IPS DF 6.9 (cell line): ENCODE measurements around the gene ANAPC7.

Source experiments
- DNase-seq: peaks from one replicate; pipeline ENCODE4 v3.0.0-alpha.2; 2013; ENCODE audit warnings: low read depth, low spot score
- H3K27ac ChIP-seq: one replicate; pipeline ENCODE4 v1.5.1; 2013; ENCODE audit warnings: low read length, control low read depth
- H3K27me3 ChIP-seq: 2 replicates; pipeline ENCODE4 v1.6.1; 2013; ENCODE audit warnings: mild to moderate bottlenecking, low read length; ENCODE audit not compliant: control insufficient read depth, insufficient read depth
- H3K36me3 ChIP-seq: 2 replicates; pipeline ENCODE4 v1.6.1; 2013; ENCODE audit warnings: low read length; ENCODE audit not compliant: control insufficient read depth, insufficient read depth
- H3K4me1 ChIP-seq: 2 replicates; pipeline ENCODE4 v1.6.1; 2013; ENCODE audit warnings: low read length; ENCODE audit not compliant: control insufficient read depth, insufficient read depth
- H3K4me3 ChIP-seq: 2 replicates; pipeline ENCODE4 v1.5.1; 2013; ENCODE audit warnings: mild to moderate bottlenecking, low read length
- H3K9me3 ChIP-seq: 2 replicates; pipeline ENCODE4 v1.6.1; 2013; ENCODE audit warnings: low read length, inconsistent platforms; ENCODE audit not compliant: control insufficient read depth, insufficient read depth
- WGBS: extraction: QIAGEN DNeasy Blood & Tissue Kit; methylation state at CpG from one replicate; pipeline ENCODE4 v1.1.7; 2013; ENCODE audit warnings: mixed read lengths, missing lambda C conversion rate; ENCODE audit not compliant: insufficient read length, insufficient coverage; 5-methylcytosine and 5-hydroxymethylcytosine counted together

ANAPC7 gene

GRCh38 chr12:110339184-110339952, 64.1 kb downstream of the ANAPC7 start:
- no peak overlapping the region for H3K27ac ChIP-seq
- no peaks in the 10 kb centered on the region for H3K27me3 ChIP-seq

GRCh38 chr12:110338754-110339153, 64.8 kb downstream of the ANAPC7 start:
- no peaks in the 10 kb centered on the region for H3K4me1 ChIP-seq
- no peak overlapping the region for H3K4me3 ChIP-seq
- no peak for DNase-seq
- peaks cover 49% of the 10 kb centered on the region for H3K36me3 ChIP-seq
- H3K27ac ChIP-seq = no peak overlapping the region
- WGBS = no CpG with 5 or more reads among the region's 3 CpGs
- H3K9me3 ChIP-seq = no peaks in the 10 kb centered on the region
- no peaks in the 10 kb centered on the region for H3K27me3 ChIP-seq

More at GRCh38 chr12:110339184-110339952, 64.1 kb downstream of the ANAPC7 start:
- H3K4me1 ChIP-seq = no peaks in the 10 kb centered on the region
- no peak overlapping the region for H3K4me3 ChIP-seq
- WGBS = no CpG with 5 or more reads among the region's 8 CpGs
- H3K9me3 ChIP-seq = no peaks in the 10 kb centered on the region
- no peak for DNase-seq
- peaks cover 51% of the 10 kb centered on the region for H3K36me3 ChIP-seq

- no peaks in the 10 kb centered on the region for H3K27me3 ChIP-seq
- DNase-seq = no peak
- no peak overlapping the region for H3K4me3 ChIP-seq
- H3K9me3 ChIP-seq = no peaks in the 10 kb centered on the region
- H3K4me1 ChIP-seq = no peaks in the 10 kb centered on the region
- H3K27ac ChIP-seq = no peak overlapping the region
- H3K36me3 ChIP-seq = peaks cover 49% of the 10 kb centered on the region
- WGBS = no CpG with 5 or more reads among the region's 11 CpGs
These were observed 65.4 kb downstream of the ANAPC7 start for GRCh38 chr12:110337912-110338710.

GRCh38 chr12:110335481-110336045, 67.9 kb downstream of the ANAPC7 start:
- Histone ChIP-seq H3K9me3 (no peaks in the 10 kb centered on the region), H3K27me3 (no peaks in the 10 kb centered on the region), H3K27ac (no peak overlapping the region), H3K4me3 (no peak overlapping the region), H3K36me3 (peaks cover 46% of the 10 kb centered on the region), H3K4me1 (no peaks in the 10 kb centered on the region)
- no CpG with 5 or more reads among the region's 4 CpGs for WGBS
- no peak for DNase-seq

GRCh38 chr12:110333201-110333600, 70.3 kb downstream of the ANAPC7 start:
- H3K4me3 ChIP-seq = no peak overlapping the region
- no peak for DNase-seq
- H3K9me3 ChIP-seq = no peaks in the 10 kb centered on the region
- H3K27ac ChIP-seq = no peak overlapping the region
- H3K4me1 ChIP-seq = no peaks in the 10 kb centered on the region
- H3K27me3 ChIP-seq = no peaks in the 10 kb centered on the region
- peaks cover 36% of the 10 kb centered on the region for H3K36me3 ChIP-seq

- Histone ChIP-seq H3K36me3 (peaks cover 29% of the 10 kb centered on the region), H3K27ac (no peak overlapping the region), H3K27me3 (no peaks in the 10 kb centered on the region), H3K4me3 (no peak overlapping the region), H3K4me1 (no peaks in the 10 kb centered on the region), H3K9me3 (no peaks in the 10 kb centered on the region)
- DNase-seq = no peak
These were observed 73.0 kb downstream of the ANAPC7 start for GRCh38 chr12:110330544-110330943.

- peaks cover 26% of the 10 kb centered on the region for H3K36me3 ChIP-seq
- no peaks in the 10 kb centered on the region for H3K27me3 ChIP-seq
- DNase-seq = no peak
- no peaks in the 10 kb centered on the region for H3K9me3 ChIP-seq
- H3K4me3 ChIP-seq = no peak overlapping the region
- no CpG with 5 or more reads among the region's 3 CpGs for WGBS
- no peak overlapping the region for H3K27ac ChIP-seq
- no peaks in the 10 kb centered on the region for H3K4me1 ChIP-seq
These were observed 73.4 kb downstream of the ANAPC7 start for GRCh38 chr12:110330124-110330523.

- Histone ChIP-seq H3K36me3 (peaks cover 22% of the 10 kb centered on the region), H3K4me1 (no peaks in the 10 kb centered on the region), H3K9me3 (no peaks in the 10 kb centered on the region), H3K27ac (no peak overlapping the region), H3K27me3 (no peaks in the 10 kb centered on the region), H3K4me3 (no peak overlapping the region)
- WGBS = no CpG with 5 or more reads among the region's 4 CpGs
- DNase-seq = no peak
These were observed 73.8 kb downstream of the ANAPC7 start for GRCh38 chr12:110329710-110330109.
